Lung (tissue), 12 donors: Measurements from ENCODE around the gene OR1E1. TPM values are rescaled to one million over a fixed set of nuclear protein-coding genes. Genes with fewer than 3 reads are reported as not detected.
"Not testable (repeated sequence)": the region's sequence is repeated elsewhere in the genome, so short reads cannot be mapped to it uniquely, and the experiment has no call there.

Experiments
- ATAC-seq: fragments of 200-7000 bp; cut with Tn5 transposase; one replicate; pipeline ENCODE4 v1.9.1; 2020; ENCODE audit warnings: moderate number of reproducible peaks; ENCODE audit not compliant: insufficient read depth, low FRiP score
- DNase-seq, 3 donors: peaks; one replicate each; pipeline ENCODE4 v3.0.0-alpha.2; 2013 to 2017
- H3K27ac ChIP-seq, 2 donors: one replicate each; pipeline ENCODE4 v1.5.1; 2013; ENCODE audit warnings: mild to moderate bottlenecking in 2 of 2, moderate library complexity in 2 of 2, control low read depth in 1 of 2, inconsistent platforms in 1 of 2, low read depth in 1 of 2, low read length in 1 of 2
- H3K27me3 ChIP-seq, 3 donors: one replicate each; pipeline ENCODE4 v1.5.1; 2013; ENCODE audit warnings: low read length in 2 of 3; ENCODE audit not compliant: control insufficient read depth in 3 of 3, insufficient read depth in 3 of 3
- H3K36me3 ChIP-seq, 4 donors: one replicate each; pipeline ENCODE4 v1.5.1; 2013; ENCODE audit warnings: low read length in 4 of 4, mild to moderate bottlenecking in 1 of 4, moderate library complexity in 1 of 4; ENCODE audit not compliant: control insufficient read depth in 4 of 4, insufficient read depth in 4 of 4
- H3K4me1 ChIP-seq, 5 donors: one replicate each; pipeline ENCODE4 v1.5.1; 2013; ENCODE audit warnings: low read length in 5 of 5, mild to moderate bottlenecking in 2 of 5, moderate library complexity in 1 of 5; ENCODE audit not compliant: control insufficient read depth in 5 of 5, insufficient read depth in 5 of 5
- H3K4me3 ChIP-seq: one replicate; pipeline ENCODE4 v1.5.1; 2013; ENCODE audit warnings: mild to moderate bottlenecking, control low read depth, moderate library complexity
- H3K9ac ChIP-seq, 2 donors: one replicate each; pipeline ENCODE4 v1.5.1; 2013; ENCODE audit warnings: low read length in 2 of 2, control low read depth in 1 of 2; ENCODE audit not compliant: insufficient read depth in 1 of 2
- H3K9me3 ChIP-seq, 4 donors: one replicate each; pipeline ENCODE4 v1.5.1; 2013; ENCODE audit warnings: low read length in 3 of 4, mild to moderate bottlenecking in 1 of 4, moderate library complexity in 1 of 4; ENCODE audit not compliant: control insufficient read depth in 4 of 4, insufficient read depth in 3 of 4
- CTCF ChIP-seq: IDR thresholded peaks from 2 replicates; pipeline ENCODE4 v1.5.1; 2012; ENCODE audit warnings: mild to moderate bottlenecking; ENCODE audit errors: control extremely low read depth, extremely low read depth
- WGBS, 2 donors: extraction: QIAGEN DNeasy Blood & Tissue Kit; methylation state at CpG; one replicate each; pipeline ENCODE4 v1.1.7; 2013; 5-methylcytosine and 5-hydroxymethylcytosine counted together
- polyA plus RNA-seq, 2 donors: library from polyadenylated mRNA; stranded (reverse); fragments of 200-250 nt; gene quantifications; one replicate each; pipeline ENCODE4 v1.2.1, GENCODE V29; 2013
- total RNA-seq, 2 donors: library from RNA; depleted of rRNA in 1 of 2; stranded (reverse); fragments of >200 nt in 1 of 2; gene quantifications; one replicate each; pipeline ENCODE4 v1.2.1, GENCODE V29; 2014 to 2021
- donor health status: control.
- donor health status: control.
- donor health status: Bipolar disorder and iron deficiency.
- donor health status: healthy.
- donor health status: DM: yes; HTN: yes; CAD: no.

OR1E1 gene
- total and polyA plus RNA-seq, 4 donors, result not detected

DNA sequence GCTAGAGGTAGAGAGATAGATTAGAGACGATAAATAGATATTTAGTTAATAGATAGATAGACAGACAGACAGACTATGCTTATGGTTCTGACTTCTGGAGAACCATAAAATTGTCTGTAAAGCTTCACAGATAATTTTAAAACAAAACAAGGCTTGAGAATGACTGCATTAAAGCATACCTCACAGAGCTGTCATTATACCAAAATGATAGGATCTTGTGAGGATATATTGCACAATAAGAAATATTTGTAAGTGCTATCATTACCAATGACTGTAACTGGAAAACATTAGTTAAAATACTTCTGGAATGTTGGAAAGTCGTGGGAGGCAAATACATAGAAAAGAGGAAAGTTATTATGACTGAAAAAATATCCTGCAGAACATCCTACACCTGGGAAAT is 3.6 kb upstream of the OR1E1 start:
- no peak overlapping the region for H3K9ac ChIP-seq
- peaks cover 0 to 4% (median 2%) of the 10 kb centered on the region in 4 donors for H3K9me3 ChIP-seq
- no peak for TF ChIP-seq CTCF
- no peak overlapping the region for H3K4me3 ChIP-seq
- 55 to 56% methylated on average over 2 of the region's 2 CpGs for WGBS, 2 donors
- DNase-seq, result no peak
- no peak overlapping the region for H3K27ac ChIP-seq
- peaks cover 0 to 5% (median 0%) of the 10 kb centered on the region in 5 donors for H3K4me1 ChIP-seq
- H3K36me3 ChIP-seq, result no peaks in the 10 kb centered on the region
- ATAC-seq, result no peak
- H3K27me3 ChIP-seq, result no peaks in the 10 kb centered on the region

GRCh38 chr17:3400055-3400454 is 1.8 kb upstream of the OR1E1 start:
- peaks cover 0 to 4% (median 0%) of the 10 kb centered on the region in 4 donors for H3K9me3 ChIP-seq
- peak; percentile 40 to 66 (median 55) for DNase-seq
- ATAC-seq, result no peak
- H3K27me3 ChIP-seq, result no peaks in the 10 kb centered on the region
- H3K9ac ChIP-seq, result no peak overlapping the region
- no peak for TF ChIP-seq CTCF
- WGBS, 2 donors, result 60 to 62% methylated on average over 6 of the region's 6 CpGs
- H3K27ac ChIP-seq, result no peak overlapping the region
- no peaks in the 10 kb centered on the region for H3K36me3 ChIP-seq
- H3K4me3 ChIP-seq, result no peak overlapping the region
- H3K4me1 ChIP-seq, result peaks cover 0 to 5% (median 0%) of the 10 kb centered on the region in 5 donors

DNA sequence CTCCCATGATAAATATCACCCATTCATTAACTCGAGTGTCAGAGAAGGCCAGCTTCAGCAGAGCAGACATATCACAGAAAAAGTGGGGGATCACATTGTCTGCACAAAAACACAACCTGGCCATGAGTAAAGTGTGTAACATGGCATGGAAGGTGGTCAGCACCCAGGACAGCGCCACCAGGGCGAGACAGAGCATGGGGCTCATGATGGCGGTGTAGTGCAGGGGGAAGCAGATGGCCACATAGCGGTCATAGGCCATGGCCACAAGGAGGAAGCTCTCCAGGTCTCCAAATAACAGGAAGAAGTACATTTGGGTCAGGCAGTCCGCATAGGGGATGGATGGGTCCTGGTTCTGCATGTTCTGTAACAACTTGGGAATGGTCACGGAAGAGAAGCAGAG is 409 bp downstream of the OR1E1 start:
- not testable (repeated sequence) for H3K4me1 ChIP-seq, H3K36me3 ChIP-seq, H3K27me3 ChIP-seq, H3K27ac ChIP-seq, H3K4me3 ChIP-seq, H3K9ac ChIP-seq, ATAC-seq, H3K9me3 ChIP-seq
- WGBS, 2 donors, result 43 to 45% methylated on average over 7 of the region's 7 CpGs
- DNase-seq, result peak in 2 of 3 donors; percentile 6 to 7

GRCh38 chr17:3389791-3390190 is 8.4 kb downstream of the OR1E1 start:
- WGBS, 2 donors, result 71% methylated on average over 4 of the region's 4 CpGs
- H3K9me3 ChIP-seq, result peaks cover 0 to 10% (median 0%) of the 10 kb centered on the region in 4 donors
- no peaks in the 10 kb centered on the region for H3K36me3 ChIP-seq
- H3K9ac ChIP-seq, result no peak overlapping the region
- no peak overlapping the region for H3K27ac ChIP-seq
- ATAC-seq, result no peak
- DNase-seq, result no peak
- H3K4me3 ChIP-seq, result no peak overlapping the region
- peaks cover 0 to 2% (median 0%) of the 10 kb centered on the region in 5 donors for H3K4me1 ChIP-seq
- no peak for TF ChIP-seq CTCF
- H3K27me3 ChIP-seq, result peaks cover 4 to 16% (median 11%) of the 10 kb centered on the region in 3 donors
